Esophagus squamous epithelium (tissue), 5 donors: ENCODE measurements around the gene GP1BB. TPM values are rescaled to one million over a fixed set of nuclear protein-coding genes. Genes with fewer than 3 reads are reported as not detected.

ENCODE experiments used
- DNase-seq: peaks from one replicate; lab custom pipeline; 2025; lab: John Stamatoyannopoulos, UW
- H3K27ac ChIP-seq, 4 donors: fragments of 200-600 bp; sonication (generic); one replicate each; pipeline ENCODE4 v1.5.1; 2016 to 2019; ENCODE audit warnings: mild to moderate bottlenecking in 1 of 4
- H3K27me3 ChIP-seq, 4 donors: fragments of 200-600 bp; sonication (generic); 1 replicate in 3 of 4; 2 replicates in 1 of 4; pipeline versions ENCODE4 v1.5.1 to v1.6.0; 2017 to 2021; ENCODE audit warnings: antibody characterized with exemption in 1 of 4
- H3K36me3 ChIP-seq, 3 donors: fragments of 200-600 bp; sonication (generic); one replicate each; pipeline ENCODE4 v1.5.1; 2016 to 2019
- H3K4me1 ChIP-seq, 3 donors: fragments of 200-600 bp; sonication (generic); one replicate each; pipeline ENCODE4 v1.5.1; 2017 to 2019
- H3K4me3 ChIP-seq, 4 donors: fragments of 200-600 bp; sonication (generic); 1 replicate in 3 of 4; 2 replicates in 1 of 4; pipeline ENCODE4 v1.5.1; 2016 to 2019; ENCODE audit warnings: mild to moderate bottlenecking in 2 of 4, moderate library complexity in 1 of 4
- H3K9me3 ChIP-seq, 3 donors: fragments of 200-600 bp; sonication (generic); one replicate each; pipeline ENCODE4 v1.5.1; 2016 to 2019
- POLR2A ChIP-seq, 4 donors: fragments of 450-650 bp; IDR thresholded peaks; one replicate each; pipeline ENCODE4 v1.6.1; 2017; ENCODE audit warnings: antibody characterized with exemption in 4 of 4, mild to moderate bottlenecking in 4 of 4, moderate library complexity in 3 of 4
- WGBS, 2 donors: methylation state at CpG; one replicate each; pipeline ENCODE4 v1.1.5; 2018; 5-methylcytosine and 5-hydroxymethylcytosine counted together
- intact Hi-C: fragments of 100-400 bp; cut with DNase I; formaldehyde crosslinking; loops from one replicate; pipeline ENCODE4 v1.15.0; 2022
- total RNA-seq, 4 donors: library from RNA; depleted of rRNA; stranded (reverse); fragments of >200 nt; gene quantifications; one replicate each; pipeline ENCODE4 v1.1.0, GENCODE V29; 2016
- TF ChIP-seq, protein P1 (sequence below), 6 experiments: fragments of 450-650 bp in 4 of 6; fragments of 200-600 bp in 2 of 6; sonication (generic) in 2 of 6; IDR thresholded peaks; one replicate each; pipeline ENCODE4 v1.5.1; 2016 to 2019; ENCODE audit warnings: antibody characterized with exemption in 6 of 6, mild to moderate bottlenecking in 4 of 6, moderate library complexity in 4 of 6
- donor health status: DM: yes; HTN: yes; CAD: no.

GP1BB gene
- total RNA-seq, 4 donors from 2014 or later, result 4.8 to 40.0 (median 9.7) TPM

DNA sequence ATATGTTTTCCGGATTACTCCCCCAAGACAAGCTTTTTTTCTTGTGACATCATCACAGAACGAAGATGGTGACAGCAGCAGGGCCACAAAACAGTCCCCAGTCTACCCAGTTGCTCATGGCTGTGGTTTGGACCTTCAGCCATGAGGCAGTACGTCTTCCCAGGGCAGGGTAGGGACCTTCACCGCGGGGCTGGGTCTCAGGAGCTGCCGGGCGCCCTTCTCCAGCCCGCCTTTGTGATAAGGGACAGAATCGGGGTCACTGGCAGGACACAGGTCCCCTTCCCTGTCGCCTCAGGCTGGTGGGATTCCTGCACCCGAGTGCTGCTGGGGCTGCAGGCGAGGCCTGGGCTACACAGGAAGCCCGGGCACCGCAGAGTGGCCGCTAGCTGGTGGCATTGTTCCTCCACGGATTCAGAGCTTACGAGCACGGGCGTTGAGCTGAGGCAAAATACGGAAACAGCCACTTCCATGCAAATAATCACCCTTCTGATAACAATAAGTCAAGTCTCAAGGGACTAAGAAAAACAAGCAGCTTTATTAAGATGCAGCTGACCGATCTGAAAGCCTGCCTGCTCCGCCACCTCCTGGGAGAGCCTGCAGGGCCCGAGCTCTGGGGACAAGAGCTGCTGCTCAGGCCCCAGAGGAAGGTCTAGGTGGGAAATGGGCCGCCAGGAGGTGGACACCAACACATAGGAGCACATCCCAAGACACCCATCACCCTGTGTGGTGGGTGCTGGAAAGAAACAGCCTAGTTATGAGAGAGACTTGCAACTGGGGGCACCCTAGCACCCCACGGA, 49.5 kb downstream of the GP1BB start:
- intact Hi-C loops, result no loop called here
- Histone ChIP-seq H3K4me1 (peaks cover 0 to 16% (median 0%) of the 10 kb centered on the region in 3 donors), H3K36me3 (no peaks in the 10 kb centered on the region), H3K9me3 (no peaks in the 10 kb centered on the region), H3K27ac (no peak overlapping the region), H3K27me3 (peaks cover 0 to 81% (median 0%) of the 10 kb centered on the region in 4 donors), H3K4me3 (no peak overlapping the region)
- 72 to 73% methylated on average over 8 to 16 of the region's 25 CpGs for WGBS, 2 donors
- no peak for TF ChIP-seq POLR2A (IDR thresholded peaks at IDR 0.05)
- TF ChIP-seq, protein P1, sequence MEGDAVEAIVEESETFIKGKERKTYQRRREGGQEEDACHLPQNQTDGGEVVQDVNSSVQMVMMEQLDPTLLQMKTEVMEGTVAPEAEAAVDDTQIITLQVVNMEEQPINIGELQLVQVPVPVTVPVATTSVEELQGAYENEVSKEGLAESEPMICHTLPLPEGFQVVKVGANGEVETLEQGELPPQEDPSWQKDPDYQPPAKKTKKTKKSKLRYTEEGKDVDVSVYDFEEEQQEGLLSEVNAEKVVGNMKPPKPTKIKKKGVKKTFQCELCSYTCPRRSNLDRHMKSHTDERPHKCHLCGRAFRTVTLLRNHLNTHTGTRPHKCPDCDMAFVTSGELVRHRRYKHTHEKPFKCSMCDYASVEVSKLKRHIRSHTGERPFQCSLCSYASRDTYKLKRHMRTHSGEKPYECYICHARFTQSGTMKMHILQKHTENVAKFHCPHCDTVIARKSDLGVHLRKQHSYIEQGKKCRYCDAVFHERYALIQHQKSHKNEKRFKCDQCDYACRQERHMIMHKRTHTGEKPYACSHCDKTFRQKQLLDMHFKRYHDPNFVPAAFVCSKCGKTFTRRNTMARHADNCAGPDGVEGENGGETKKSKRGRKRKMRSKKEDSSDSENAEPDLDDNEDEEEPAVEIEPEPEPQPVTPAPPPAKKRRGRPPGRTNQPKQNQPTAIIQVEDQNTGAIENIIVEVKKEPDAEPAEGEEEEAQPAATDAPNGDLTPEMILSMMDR (IDR thresholded peaks at IDR 0.05), result no peak
- DNase-seq, result no peak

DNA sequence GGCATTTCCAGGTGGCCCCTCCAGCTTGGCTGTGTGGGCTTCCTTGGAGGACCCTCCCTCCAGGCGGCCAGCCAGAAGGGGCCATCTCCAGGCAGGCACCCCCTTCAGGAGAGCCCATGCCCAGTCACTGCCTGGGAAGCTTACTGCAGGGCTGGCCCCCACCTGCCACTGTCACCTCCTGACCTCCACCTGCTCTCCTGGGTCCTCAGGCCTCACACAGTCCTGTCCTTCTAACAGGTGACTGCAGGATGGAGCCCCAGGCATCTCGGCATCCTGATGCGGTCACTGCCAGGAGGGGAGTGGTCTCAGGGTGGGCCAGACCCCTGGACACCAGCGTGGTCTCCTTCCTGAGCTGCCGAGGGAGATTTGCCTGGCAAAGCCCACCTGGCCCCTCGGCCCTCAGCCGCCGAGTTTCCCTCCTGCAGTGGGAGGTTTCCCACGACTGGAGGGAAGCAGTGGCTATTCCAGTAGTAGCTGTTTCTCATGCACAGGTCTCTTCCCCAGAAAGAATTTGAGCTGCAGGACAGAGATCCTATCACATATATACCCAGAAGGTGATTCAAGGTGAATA, 50.2 kb downstream of the GP1BB start:
- Histone ChIP-seq H3K36me3 (no peaks in the 10 kb centered on the region), H3K27me3 (peaks cover 0 to 81% (median 0%) of the 10 kb centered on the region in 4 donors), H3K9me3 (no peaks in the 10 kb centered on the region), H3K4me1 (peaks cover 0 to 10% (median 0%) of the 10 kb centered on the region in 3 donors), H3K4me3 (no peak overlapping the region), H3K27ac (no peak overlapping the region)
- DNase-seq, result no peak
- 100% methylated on average over 1 of the region's 9 CpGs; no CpG with 5 or more reads in 1 of the 2 donors for WGBS, 2 donors
- TF ChIP-seq, protein P1 (IDR thresholded peaks at IDR 0.05), result no peak
- TF ChIP-seq POLR2A (IDR thresholded peaks at IDR 0.05), result no peak
- intact Hi-C loops, result no loop called here

Other genes with a start within 250 kb of the GP1BB start
- gene UFD1, start 244.3 kb upstream of the GP1BB start, total RNA-seq, result 10 to 100 TPM; 33.0 to 57.4 (median 45.6) TPM
- gene CDC45, start 243.6 kb upstream of the GP1BB start, total RNA-seq, result 10 to 100 TPM in 2 of 4 donors, 1 to 10 TPM in 2; 3.4 to 16.7 (median 9.1) TPM
- gene CLDN5, start 199.1 kb upstream of the GP1BB start, total RNA-seq, result 10 to 100 TPM in 3 of 4 donors, 1 to 10 TPM in 1; 9.7 to 62.9 (median 23.0) TPM
- gene SEPTIN5, start 9.0 kb upstream of the GP1BB start, total RNA-seq, result 10 to 100 TPM; 19.8 to 69.7 (median 36.3) TPM
- 1 to 10 TPM in 1 of 4 donors, under 1 TPM in 3; 0.18 to 4.4 (median 0.26) TPM for gene TBX1, start 37.2 kb downstream of the GP1BB start, total RNA-seq
- gene GNB1L, start 131.3 kb downstream of the GP1BB start, total RNA-seq, result 1 to 10 TPM; 5.7 to 8.5 (median 6.4) TPM
- 10 to 100 TPM in 2 of 4 donors, 1 to 10 TPM in 2; 9.4 to 18.2 (median 11.4) TPM for gene RTL10, start 131.3 kb downstream of the GP1BB start, total RNA-seq
- gene COMT, start 218.2 kb downstream of the GP1BB start, total RNA-seq, result 100 to 1,000 TPM; 210 to 422 (median 234) TPM
- gene TXNRD2, start 218.3 kb downstream of the GP1BB start, total RNA-seq, result 10 to 100 TPM in 2 of 4 donors, 1 to 10 TPM in 2; 8.0 to 11.3 (median 10.4) TPM